Measurements from ENCODE around the gene MAGI2.

The MAGI2 gene

GRCh38 chr7:78535655-78536054, 917.8 kb downstream of the MAGI2 start:
- TF ChIP-seq EZH2phosphoT487 (IDR thresholded peaks at IDR 0.05; ENCODE audit: borderline replicate concordance): no peak
- TF ChIP-seq, protein P1, sequence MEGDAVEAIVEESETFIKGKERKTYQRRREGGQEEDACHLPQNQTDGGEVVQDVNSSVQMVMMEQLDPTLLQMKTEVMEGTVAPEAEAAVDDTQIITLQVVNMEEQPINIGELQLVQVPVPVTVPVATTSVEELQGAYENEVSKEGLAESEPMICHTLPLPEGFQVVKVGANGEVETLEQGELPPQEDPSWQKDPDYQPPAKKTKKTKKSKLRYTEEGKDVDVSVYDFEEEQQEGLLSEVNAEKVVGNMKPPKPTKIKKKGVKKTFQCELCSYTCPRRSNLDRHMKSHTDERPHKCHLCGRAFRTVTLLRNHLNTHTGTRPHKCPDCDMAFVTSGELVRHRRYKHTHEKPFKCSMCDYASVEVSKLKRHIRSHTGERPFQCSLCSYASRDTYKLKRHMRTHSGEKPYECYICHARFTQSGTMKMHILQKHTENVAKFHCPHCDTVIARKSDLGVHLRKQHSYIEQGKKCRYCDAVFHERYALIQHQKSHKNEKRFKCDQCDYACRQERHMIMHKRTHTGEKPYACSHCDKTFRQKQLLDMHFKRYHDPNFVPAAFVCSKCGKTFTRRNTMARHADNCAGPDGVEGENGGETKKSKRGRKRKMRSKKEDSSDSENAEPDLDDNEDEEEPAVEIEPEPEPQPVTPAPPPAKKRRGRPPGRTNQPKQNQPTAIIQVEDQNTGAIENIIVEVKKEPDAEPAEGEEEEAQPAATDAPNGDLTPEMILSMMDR (conservative IDR thresholded peaks at IDR 0.05; ENCODE audit: low read length): no peak
- H4K20me1 ChIP-seq (ENCODE audit: insufficient read depth, low read length, poor library complexity, severe bottlenecking): no peaks in the 10 kb centered on the region
- no peaks in the 10 kb centered on the region for H3K27me3 ChIP-seq (ENCODE audit: insufficient read depth, low read length, poor library complexity, severe bottlenecking)
- no peak overlapping the region for H3K9ac ChIP-seq (ENCODE audit: low read depth, low read length, poor library complexity, severe bottlenecking)
- no peaks in the 10 kb centered on the region for H3K36me3 ChIP-seq (ENCODE audit: insufficient read depth, low read length)
- no peaks in the 10 kb centered on the region for H3K4me1 ChIP-seq (ENCODE audit: insufficient read depth, low read length, poor library complexity, severe bottlenecking)
- no peak overlapping the region for H3K4me2 ChIP-seq (ENCODE audit: low read depth, low read length, poor library complexity, severe bottlenecking)
- no peaks in the 10 kb centered on the region for H3F3A ChIP-seq (ENCODE audit: low read depth)
- no peak overlapping the region for H3K4me3 ChIP-seq (ENCODE audit: low read length, poor library complexity, severe bottlenecking)
- H3K9me2 ChIP-seq (replicated peaks; ENCODE audit: low read depth, low read length): no peaks in the 10 kb centered on the region
- no peaks in the 10 kb centered on the region for H3K9me3 ChIP-seq (ENCODE audit: insufficient read depth, low read depth, low read length)
- no peaks in the 10 kb centered on the region for H3K79me2 ChIP-seq (ENCODE audit: insufficient read depth, low read length)
- H2AFZ ChIP-seq (ENCODE audit: low read length): no peak overlapping the region

DNA sequence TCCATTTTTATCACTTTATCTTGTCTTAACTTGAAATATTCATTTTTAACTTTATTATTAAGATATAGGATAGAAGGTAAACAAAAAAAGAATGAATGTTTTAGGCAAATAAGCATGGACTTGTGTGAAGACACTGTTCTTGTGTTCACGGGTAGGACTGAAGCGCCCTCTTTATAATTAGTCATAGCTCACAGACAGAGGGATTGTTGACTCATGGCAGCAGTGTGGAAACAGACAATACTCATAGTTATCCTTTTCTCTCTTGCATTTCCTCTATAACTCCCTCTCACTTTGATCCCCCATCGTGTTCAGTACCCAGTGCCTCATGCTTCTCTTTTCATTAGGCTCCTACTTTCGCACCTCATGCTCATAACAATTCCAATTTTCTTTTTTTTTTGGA, 923.1 kb downstream of the MAGI2 start:
- Histone ChIP-seq H4K20me1 (ENCODE audit: insufficient read depth, low read length, poor library complexity, severe bottlenecking) (no peaks in the 10 kb centered on the region), H3K9me3 (ENCODE audit: insufficient read depth, low read depth, low read length) (no peaks in the 10 kb centered on the region), H3K9me2 (replicated peaks; ENCODE audit: low read depth, low read length) (no peaks in the 10 kb centered on the region), H3K4me2 (ENCODE audit: low read depth, low read length, poor library complexity, severe bottlenecking) (no peak overlapping the region), H3K4me3 (ENCODE audit: low read length, poor library complexity, severe bottlenecking) (no peak overlapping the region), H3K36me3 (ENCODE audit: insufficient read depth, low read length) (no peaks in the 10 kb centered on the region), H2AFZ (ENCODE audit: low read length) (no peak overlapping the region), H3K9ac (ENCODE audit: low read depth, low read length, poor library complexity, severe bottlenecking) (no peak overlapping the region), H3K4me1 (ENCODE audit: insufficient read depth, low read length, poor library complexity, severe bottlenecking) (no peaks in the 10 kb centered on the region), H3F3A (ENCODE audit: low read depth) (no peaks in the 10 kb centered on the region), H3K79me2 (ENCODE audit: insufficient read depth, low read length) (no peaks in the 10 kb centered on the region), H3K27me3 (ENCODE audit: insufficient read depth, low read length, poor library complexity, severe bottlenecking) (no peaks in the 10 kb centered on the region)
- TF ChIP-seq, protein P1 (conservative IDR thresholded peaks at IDR 0.05; ENCODE audit: low read length): no peak
- TF ChIP-seq EZH2phosphoT487 (IDR thresholded peaks at IDR 0.05; ENCODE audit: borderline replicate concordance): no peak

GRCh38 chr7:78529392-78529791, 924.1 kb downstream of the MAGI2 start:
- no peaks in the 10 kb centered on the region for H3K9me3 ChIP-seq (ENCODE audit: insufficient read depth, low read depth, low read length)
- no peaks in the 10 kb centered on the region for H3K36me3 ChIP-seq (ENCODE audit: insufficient read depth, low read length)
- H3K9me2 ChIP-seq (replicated peaks; ENCODE audit: low read depth, low read length): no peaks in the 10 kb centered on the region
- H4K20me1 ChIP-seq (ENCODE audit: insufficient read depth, low read length, poor library complexity, severe bottlenecking): no peaks in the 10 kb centered on the region
- H3K4me1 ChIP-seq (ENCODE audit: insufficient read depth, low read length, poor library complexity, severe bottlenecking): no peaks in the 10 kb centered on the region
- H3K9ac ChIP-seq (ENCODE audit: low read depth, low read length, poor library complexity, severe bottlenecking): no peak overlapping the region
- no peak overlapping the region for H3K4me3 ChIP-seq (ENCODE audit: low read length, poor library complexity, severe bottlenecking)
- H3K79me2 ChIP-seq (ENCODE audit: insufficient read depth, low read length): no peaks in the 10 kb centered on the region
- H3F3A ChIP-seq (ENCODE audit: low read depth): no peaks in the 10 kb centered on the region
- no peaks in the 10 kb centered on the region for H3K27me3 ChIP-seq (ENCODE audit: insufficient read depth, low read length, poor library complexity, severe bottlenecking)
- H2AFZ ChIP-seq (ENCODE audit: low read length): no peak overlapping the region
- TF ChIP-seq, protein P1 (conservative IDR thresholded peaks at IDR 0.05; ENCODE audit: low read length): no peak
- no peak for TF ChIP-seq EZH2phosphoT487 (IDR thresholded peaks at IDR 0.05; ENCODE audit: borderline replicate concordance)
- no peak overlapping the region for H3K4me2 ChIP-seq (ENCODE audit: low read depth, low read length, poor library complexity, severe bottlenecking)

All from Loucy (cell line).